HG03575 (cell line): ENCODE measurements around the gene PCGF3.
"Not testable (repeated sequence)": the region's sequence is repeated elsewhere in the genome, so short reads cannot be mapped to it uniquely, and the experiment has no call there.

Experiments
- ATAC-seq: cut with Tn5 transposase; IDR thresholded peaks from one replicate; pipeline ENCODE4 v1.9.1; 2021; ENCODE audit not compliant: unreplicated experiment, insufficient number of reproducible peaks, low FRiP score; ENCODE audit errors: extremely low read depth

Gene PCGF3

GRCh38 chr4:732911-733630, 27.4 kb downstream of the PCGF3 start:
- no peak for ATAC-seq

GRCh38 chr4:733631-733980, 28.0 kb downstream of the PCGF3 start:
- no peak for ATAC-seq

- ATAC-seq = no peak
Measured at GRCh38 chr4:734075-734474, 28.4 kb downstream of the PCGF3 start.

GRCh38 chr4:734951-735350, 29.3 kb downstream of the PCGF3 start:
- no peak for ATAC-seq

- no peak for ATAC-seq
Measured at GRCh38 chr4:735583-735982, 30.0 kb downstream of the PCGF3 start.

- not testable (repeated sequence) for ATAC-seq
Measured at GRCh38 chr4:736561-736960, 30.9 kb downstream of the PCGF3 start.

- ATAC-seq = no peak
Measured at GRCh38 chr4:738781-739280, 33.2 kb downstream of the PCGF3 start.

- ATAC-seq = no peak
Measured at GRCh38 chr4:739569-739968, 33.9 kb downstream of the PCGF3 start.

GRCh38 chr4:740011-740410, 34.4 kb downstream of the PCGF3 start:
- ATAC-seq = no peak

GRCh38 chr4:740656-741282, 35.1 kb downstream of the PCGF3 start:
- ATAC-seq = no peak

GRCh38 chr4:742096-742741, 36.6 kb downstream of the PCGF3 start:
- no peak for ATAC-seq

- ATAC-seq = no peak
Measured at GRCh38 chr4:742742-743311, 37.2 kb downstream of the PCGF3 start.

GRCh38 chr4:743463-744211, 38.0 kb downstream of the PCGF3 start:
- no peak for ATAC-seq

- ATAC-seq = no peak
Measured at GRCh38 chr4:744212-744841, 38.7 kb downstream of the PCGF3 start.

- no peak for ATAC-seq
Measured at GRCh38 chr4:747546-748170, 42.0 kb downstream of the PCGF3 start.

- ATAC-seq = no peak
Measured at GRCh38 chr4:748461-748860, 42.8 kb downstream of the PCGF3 start.

- no peak for ATAC-seq
Measured at GRCh38 chr4:749698-750666, 44.4 kb downstream of the PCGF3 start.
